ENCODE measurements around the gene PTPN23.
"Not testable (repeated sequence)": the region's sequence is repeated elsewhere in the genome, so short reads cannot be mapped to it uniquely, and the experiment has no call there.

- not testable (repeated sequence) for TF ChIP-seq CTCF, POLR2A (IDR thresholded peaks at IDR 0.05)
These were observed 78.8 kb downstream of the PTPN23 start for GRCh38 chr3:47459534-47460085.
